IPS DF 6.9 (cell line): ENCODE data around the gene NBL1.
A peak's percentile ranks its signal among the peaks of the same experiment; 100 is the strongest.

Experiments
- DNase-seq: peaks from one replicate; pipeline ENCODE4 v3.0.0-alpha.2; 2013; ENCODE audit warnings: low read depth, low spot score
- H3K27ac ChIP-seq: one replicate; pipeline ENCODE4 v1.5.1; 2013; ENCODE audit warnings: low read length, control low read depth
- H3K27me3 ChIP-seq: 2 replicates; pipeline ENCODE4 v1.6.1; 2013; ENCODE audit warnings: mild to moderate bottlenecking, low read length; ENCODE audit not compliant: control insufficient read depth, insufficient read depth
- H3K36me3 ChIP-seq: 2 replicates; pipeline ENCODE4 v1.6.1; 2013; ENCODE audit warnings: low read length; ENCODE audit not compliant: control insufficient read depth, insufficient read depth
- H3K4me1 ChIP-seq: 2 replicates; pipeline ENCODE4 v1.6.1; 2013; ENCODE audit warnings: low read length; ENCODE audit not compliant: control insufficient read depth, insufficient read depth
- H3K4me3 ChIP-seq: 2 replicates; pipeline ENCODE4 v1.5.1; 2013; ENCODE audit warnings: mild to moderate bottlenecking, low read length
- H3K9me3 ChIP-seq: 2 replicates; pipeline ENCODE4 v1.6.1; 2013; ENCODE audit warnings: low read length, inconsistent platforms; ENCODE audit not compliant: control insufficient read depth, insufficient read depth
- WGBS: extraction: QIAGEN DNeasy Blood & Tissue Kit; methylation state at CpG from one replicate; pipeline ENCODE4 v1.1.7; 2013; ENCODE audit warnings: mixed read lengths, missing lambda C conversion rate; ENCODE audit not compliant: insufficient read length, insufficient coverage; 5-methylcytosine and 5-hydroxymethylcytosine counted together

NBL1 gene

GRCh38 chr1:19643602-19644394, at the start of gene NBL1:
NBL1 (plus strand) TSS chr1:19644311; CDS start chr1:19655031, 10,720 bp downstream.
- DNase-seq = no peak
- Histone ChIP-seq H3K9me3 (no peaks in the 10 kb centered on the region), H3K27me3 (peaks cover 14% of the 10 kb centered on the region), H3K4me3 (peak within 1 kb of the TSS; percentile 39; the same call in 1 of the 2 replicates), H3K4me1 (peaks cover 4% of the 10 kb centered on the region), H3K36me3 (no peaks in the 10 kb centered on the region), H3K27ac (no peak within 1 kb of the TSS)
- WGBS = no CpG with 5 or more reads among the region's 90 CpGs

DNA sequence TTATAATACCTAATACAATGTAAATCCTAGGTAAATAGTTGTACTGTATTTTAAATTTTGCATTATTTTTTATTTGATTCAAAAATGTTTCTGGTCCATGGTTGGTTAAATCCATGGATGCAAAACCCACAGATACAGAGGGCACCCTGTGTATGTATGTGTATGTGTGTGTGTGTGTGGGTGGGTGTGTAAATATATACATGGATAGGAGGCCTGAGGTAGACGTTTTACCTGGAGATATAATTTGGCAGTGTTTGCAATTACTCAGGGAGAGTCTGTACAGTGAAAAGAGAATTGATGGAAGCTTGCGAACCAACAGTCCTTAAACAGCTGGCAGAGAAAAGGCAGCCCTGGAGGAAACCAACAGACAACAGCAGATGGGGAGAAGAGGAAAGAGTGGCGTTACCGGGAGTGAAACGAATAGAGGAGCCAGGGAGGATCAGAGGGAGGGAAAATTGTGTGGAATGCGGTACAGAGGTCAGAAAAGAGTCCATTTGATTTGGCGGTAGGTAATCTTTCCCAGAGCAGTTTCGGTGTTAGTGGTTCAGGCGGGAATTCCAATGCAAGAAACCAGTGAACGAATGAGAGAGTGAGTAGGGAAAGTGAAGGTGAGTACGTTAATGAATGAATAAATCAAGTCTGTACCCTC, 47.9 kb upstream of the NBL1 start:
- Histone ChIP-seq H3K4me3 (peak overlapping the region; percentile 71; the same call in 1 of the 2 replicates), H3K27ac (no peak overlapping the region), H3K9me3 (no peaks in the 10 kb centered on the region), H3K36me3 (no peaks in the 10 kb centered on the region), H3K4me1 (no peaks in the 10 kb centered on the region; the same call in 1 of the 2 replicates), H3K27me3 (no peaks in the 10 kb centered on the region)
- no CpG with 5 or more reads among the region's 11 CpGs for WGBS
- no peak for DNase-seq

GRCh38 chr1:19596714-19597495, 47.2 kb upstream of the NBL1 start:
- H3K27ac ChIP-seq = no peak overlapping the region
- H3K4me1 ChIP-seq = no peaks in the 10 kb centered on the region; the same call in 1 of the 2 replicates
- peak; percentile 98 for DNase-seq
- no CpG with 5 or more reads among the region's 65 CpGs for WGBS
- no peaks in the 10 kb centered on the region for H3K9me3 ChIP-seq
- peak overlapping the region; percentile 71; the same call in 1 of the 2 replicates for H3K4me3 ChIP-seq
- H3K36me3 ChIP-seq = no peaks in the 10 kb centered on the region
- no peaks in the 10 kb centered on the region for H3K27me3 ChIP-seq

- Histone ChIP-seq H3K4me3 (peak overlapping the region; percentile 71; the same call in 1 of the 2 replicates), H3K36me3 (no peaks in the 10 kb centered on the region), H3K4me1 (no peaks in the 10 kb centered on the region; the same call in 1 of the 2 replicates), H3K27me3 (no peaks in the 10 kb centered on the region), H3K9me3 (no peaks in the 10 kb centered on the region), H3K27ac (no peak overlapping the region)
- 100% methylated on average over 1 of the region's 18 CpGs for WGBS
- no peak for DNase-seq
Observed at GRCh38 chr1:19597496-19598309, 46.4 kb upstream of the NBL1 start.

GRCh38 chr1:19599810-19600209, 44.3 kb upstream of the NBL1 start:
- H3K4me3 ChIP-seq = no peak overlapping the region
- no CpG with 5 or more reads among the region's 3 CpGs for WGBS
- H3K36me3 ChIP-seq = no peaks in the 10 kb centered on the region
- DNase-seq = no peak
- no peaks in the 10 kb centered on the region for H3K27me3 ChIP-seq
- H3K9me3 ChIP-seq = no peaks in the 10 kb centered on the region
- H3K27ac ChIP-seq = no peak overlapping the region
- no peaks in the 10 kb centered on the region; the same call in 1 of the 2 replicates for H3K4me1 ChIP-seq

GRCh38 chr1:19602486-19602885, 41.6 kb upstream of the NBL1 start:
- Histone ChIP-seq H3K27me3 (no peaks in the 10 kb centered on the region), H3K4me3 (no peak overlapping the region), H3K27ac (no peak overlapping the region), H3K36me3 (no peaks in the 10 kb centered on the region), H3K9me3 (no peaks in the 10 kb centered on the region), H3K4me1 (no peaks in the 10 kb centered on the region)
- no peak for DNase-seq
- 100% methylated on average over 2 of the region's 4 CpGs for WGBS

- Histone ChIP-seq H3K9me3 (no peaks in the 10 kb centered on the region), H3K36me3 (no peaks in the 10 kb centered on the region), H3K4me1 (no peaks in the 10 kb centered on the region), H3K27me3 (no peaks in the 10 kb centered on the region), H3K4me3 (no peak overlapping the region), H3K27ac (no peak overlapping the region)
- DNase-seq = no peak
- WGBS = no CpG with 5 or more reads among the region's 1 CpG
Observed at GRCh38 chr1:19605967-19606366, 38.1 kb upstream of the NBL1 start.

GRCh38 chr1:19606817-19607642, 37.1 kb upstream of the NBL1 start:
- no peaks in the 10 kb centered on the region for H3K4me1 ChIP-seq
- WGBS = no CpG with 5 or more reads among the region's 4 CpGs
- H3K27ac ChIP-seq = no peak overlapping the region
- no peaks in the 10 kb centered on the region for H3K36me3 ChIP-seq
- H3K4me3 ChIP-seq = no peak overlapping the region
- H3K27me3 ChIP-seq = no peaks in the 10 kb centered on the region
- no peaks in the 10 kb centered on the region for H3K9me3 ChIP-seq
- DNase-seq = no peak

DNA sequence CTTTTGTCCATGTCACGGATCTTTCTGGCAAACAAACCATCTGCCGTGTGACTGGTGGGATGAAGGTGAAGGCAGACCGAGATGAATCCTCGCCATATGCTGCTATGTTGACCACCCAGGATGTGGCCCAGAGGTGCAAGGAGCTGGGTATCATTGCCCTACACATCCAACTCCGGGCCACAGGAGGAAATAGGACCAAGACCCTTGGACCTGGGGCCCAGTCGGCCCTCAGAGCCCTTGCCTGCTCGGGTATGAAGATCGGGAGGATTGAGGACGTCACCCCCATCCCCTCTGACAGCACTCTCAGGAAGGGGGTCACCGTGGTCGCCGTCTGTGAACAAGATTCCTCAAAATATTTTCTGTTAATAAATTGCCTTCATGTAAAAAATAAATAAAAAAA, 35.9 kb upstream of the NBL1 start:
- Histone ChIP-seq H3K36me3 (no peaks in the 10 kb centered on the region), H3K27me3 (no peaks in the 10 kb centered on the region), H3K4me1 (no peaks in the 10 kb centered on the region), H3K9me3 (no peaks in the 10 kb centered on the region), H3K4me3 (no peak overlapping the region), H3K27ac (no peak overlapping the region)
- DNase-seq = no peak
- no CpG with 5 or more reads among the region's 12 CpGs for WGBS
